ENCODE data around the gene ZNF70. TPM values are rescaled to one million over a fixed set of nuclear protein-coding genes. Genes with fewer than 3 reads are reported as not detected.
A peak's percentile ranks its signal among the peaks of the same experiment; 100 is the strongest.

ZNF70 gene
- total and polyA plus RNA-seq, 9 of the 15 experiments (the other 6 are each of a cell fraction or from before 2014, with no cell fraction given), result 0.14 to 3.3 (median 1.4) TPM

GRCh38 chr22:23764899-23765881 is 14.3 kb upstream of the ZNF70 start (continued):
- TF ChIP-seq, protein P1, sequence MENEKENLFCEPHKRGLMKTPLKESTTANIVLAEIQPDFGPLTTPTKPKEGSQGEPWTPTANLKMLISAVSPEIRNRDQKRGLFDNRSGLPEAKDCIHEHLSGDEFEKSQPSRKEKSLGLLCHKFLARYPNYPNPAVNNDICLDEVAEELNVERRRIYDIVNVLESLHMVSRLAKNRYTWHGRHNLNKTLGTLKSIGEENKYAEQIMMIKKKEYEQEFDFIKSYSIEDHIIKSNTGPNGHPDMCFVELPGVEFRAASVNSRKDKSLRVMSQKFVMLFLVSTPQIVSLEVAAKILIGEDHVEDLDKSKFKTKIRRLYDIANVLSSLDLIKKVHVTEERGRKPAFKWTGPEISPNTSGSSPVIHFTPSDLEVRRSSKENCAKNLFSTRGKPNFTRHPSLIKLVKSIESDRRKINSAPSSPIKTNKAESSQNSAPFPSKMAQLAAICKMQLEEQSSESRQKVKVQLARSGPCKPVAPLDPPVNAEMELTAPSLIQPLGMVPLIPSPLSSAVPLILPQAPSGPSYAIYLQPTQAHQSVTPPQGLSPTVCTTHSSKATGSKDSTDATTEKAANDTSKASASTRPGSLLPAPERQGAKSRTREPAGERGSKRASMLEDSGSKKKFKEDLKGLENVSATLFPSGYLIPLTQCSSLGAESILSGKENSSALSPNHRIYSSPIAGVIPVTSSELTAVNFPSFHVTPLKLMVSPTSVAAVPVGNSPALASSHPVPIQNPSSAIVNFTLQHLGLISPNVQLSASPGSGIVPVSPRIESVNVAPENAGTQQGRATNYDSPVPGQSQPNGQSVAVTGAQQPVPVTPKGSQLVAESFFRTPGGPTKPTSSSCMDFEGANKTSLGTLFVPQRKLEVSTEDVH (IDR thresholded peaks at IDR 0.05; ENCODE audit: low read depth, partially characterized antibody), result no peak
- TF ChIP-seq PHF8 (IDR thresholded peaks at IDR 0.05; ENCODE audit: borderline replicate concordance, low read length) (no peak), ATF3 (IDR thresholded peaks at IDR 0.05) (peak; percentile 66; the same call in 1 of the 2 replicates), ATF3 (CRISPR knock-in tag; conservative IDR thresholded peaks at IDR 0.05) (no peak), HNRNPK (IDR thresholded peaks at IDR 0.05; ENCODE audit: low read depth, low read length, poor library complexity, severe bottlenecking) (no peak), MEF2A (IDR thresholded peaks at IDR 0.05; ENCODE audit: control insufficient read depth, low read depth, low read length) (no peak), SLC30A9 (CRISPR knock-in tag; IDR thresholded peaks at IDR 0.05) (no peak), NR1H2 (CRISPR knock-in tag; IDR thresholded peaks at IDR 0.05) (no peak), ZNF224 (CRISPR knock-in tag; IDR thresholded peaks at IDR 0.05) (no peak), HIVEP1 (CRISPR knock-in tag; IDR thresholded peaks at IDR 0.05) (no peak), E2F3 (CRISPR knock-in tag; IDR thresholded peaks at IDR 0.05) (no peak), ILK (tag; IDR thresholded peaks at IDR 0.05; ENCODE audit: borderline replicate concordance, low read depth) (no peak), MBD2 (IDR thresholded peaks at IDR 0.05; ENCODE audit: borderline replicate concordance, low read depth) (no peak), NFATC3 (IDR thresholded peaks at IDR 0.05) (no peak), RBFOX2 (IDR thresholded peaks at IDR 0.05; ENCODE audit: low read depth, low read length) (peak; percentile 51; the same call in 1 of the 2 replicates), BRF2 (IDR thresholded peaks at IDR 0.05; ENCODE audit: borderline replicate concordance, insufficient read depth, insufficient read length) (no peak), EWSR1 (IDR thresholded peaks at IDR 0.05; ENCODE audit: borderline replicate concordance, low read depth, partially characterized antibody) (no peak), KAT8 (IDR thresholded peaks at IDR 0.05; ENCODE audit: low read depth) (no peak), TCF15 (CRISPR knock-in tag; IDR thresholded peaks at IDR 0.05) (no peak), HEY1 (CRISPR knock-in tag; IDR thresholded peaks at IDR 0.05; ENCODE audit: borderline replicate concordance) (no peak), SMARCB1 (IDR thresholded peaks at IDR 0.05; ENCODE audit: insufficient read length, low read depth) (no peak)
- TF ChIP-seq, protein P2, sequence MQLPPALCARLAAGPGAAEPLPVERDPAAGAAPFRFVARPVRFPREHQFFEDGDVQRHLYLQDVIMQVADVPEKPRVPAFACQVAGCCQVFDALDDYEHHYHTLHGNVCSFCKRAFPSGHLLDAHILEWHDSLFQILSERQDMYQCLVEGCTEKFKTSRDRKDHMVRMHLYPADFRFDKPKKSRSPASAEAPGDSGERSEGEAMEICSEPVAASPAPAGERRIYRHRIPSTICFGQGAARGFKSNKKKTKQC (CRISPR knock-in tag; IDR thresholded peaks at IDR 0.05), result no peak

All from K562 (cell line).